Mesenchymal stem cell (in vitro differentiated cells and primary cell): ENCODE results near the gene SGCA.

Source experiments
- DNase-seq: peaks from one replicate; pipeline ENCODE4 v3.0.0-alpha.2; 2013
- H2AFZ ChIP-seq: one replicate; pipeline ENCODE4 v1.6.1; 2013; ENCODE audit warnings: low read depth, mild to moderate bottlenecking, control low read depth, inconsistent platforms, low read length, moderate library complexity
- H2AK5ac ChIP-seq: 2 replicates; pipeline ENCODE4 v1.6.1; 2013; ENCODE audit warnings: low read length, moderate library complexity, mild to moderate bottlenecking, inconsistent platforms; ENCODE audit not compliant: severe bottlenecking
- H2BK120ac ChIP-seq: one replicate; pipeline ENCODE4 v1.6.1; 2013; ENCODE audit warnings: low read depth, mild to moderate bottlenecking, inconsistent platforms, low read length, moderate library complexity
- H2BK12ac ChIP-seq, 2 experiments: one replicate each; pipeline ENCODE4 v1.6.1; 2013; ENCODE audit warnings: inconsistent platforms in 2 of 2, low read length in 2 of 2, mild to moderate bottlenecking in 2 of 2, moderate library complexity in 2 of 2, control low read depth in 1 of 2
- H2BK15ac ChIP-seq: one replicate; pipeline ENCODE4 v1.6.1; 2013; ENCODE audit warnings: mild to moderate bottlenecking, low read depth, inconsistent platforms; ENCODE audit not compliant: poor library complexity, severe bottlenecking
- H2BK5ac ChIP-seq: 2 replicates; pipeline ENCODE4 v1.6.1; 2013; ENCODE audit warnings: low read depth, mild to moderate bottlenecking, low read length, control low read depth, inconsistent platforms; ENCODE audit not compliant: poor library complexity, severe bottlenecking
- H3K14ac ChIP-seq, 2 experiments: one replicate each; pipeline ENCODE4 v1.6.1; 2013; ENCODE audit warnings: inconsistent platforms in 2 of 2, low read length in 2 of 2, control low read depth in 1 of 2, mild to moderate bottlenecking in 1 of 2, moderate library complexity in 1 of 2
- H3K18ac ChIP-seq, 2 experiments: one replicate each; pipeline ENCODE4 v1.6.1; 2013; ENCODE audit warnings: inconsistent platforms in 2 of 2, low read length in 2 of 2, control low read depth in 1 of 2, low read depth in 1 of 2, mild to moderate bottlenecking in 1 of 2
- H3K23ac ChIP-seq, 2 experiments: one replicate each; pipeline ENCODE4 v1.6.1; 2013; ENCODE audit warnings: inconsistent platforms in 2 of 2, low read length in 2 of 2, mild to moderate bottlenecking in 2 of 2, moderate library complexity in 2 of 2, control low read depth in 1 of 2
- H3K27ac ChIP-seq: 2 replicates; pipeline ENCODE4 v1.5.1; 2013; ENCODE audit warnings: mild to moderate bottlenecking, moderate library complexity, low read length, control low read depth, inconsistent platforms; ENCODE audit not compliant: poor library complexity, severe bottlenecking
- H3K27me3 ChIP-seq, 2 experiments: 2 replicates each; pipeline versions ENCODE4 v1.6.1 to v1.7.0; 2013; ENCODE audit warnings: low read length in 2 of 2, mild to moderate bottlenecking in 2 of 2, moderate library complexity in 2 of 2, control low read depth in 1 of 2, inconsistent platforms in 1 of 2; ENCODE audit not compliant: control insufficient read depth in 1 of 2, insufficient read depth in 1 of 2
- H3K36me3 ChIP-seq, 2 experiments: 2 replicates each; pipeline versions ENCODE4 v1.6.1 to v1.7.0; 2013; ENCODE audit warnings: low read length in 2 of 2, control low read depth in 1 of 2, inconsistent platforms in 1 of 2, low read depth in 1 of 2, mild to moderate bottlenecking in 1 of 2; ENCODE audit not compliant: insufficient read depth in 2 of 2, control insufficient read depth in 1 of 2
- H3K4ac ChIP-seq, 2 experiments: one replicate each; pipeline ENCODE4 v1.6.1; 2013; ENCODE audit warnings: inconsistent platforms in 2 of 2, low read length in 2 of 2, mild to moderate bottlenecking in 2 of 2, moderate library complexity in 2 of 2, control low read depth in 1 of 2, low read depth in 1 of 2
- H3K4me1 ChIP-seq: 2 replicates; pipeline ENCODE4 v1.6.1; 2013; ENCODE audit warnings: low read depth, low read length, control low read depth; ENCODE audit not compliant: control insufficient read depth, insufficient read depth
- H3K4me2 ChIP-seq: 2 replicates; pipeline ENCODE4 v1.6.1; 2013; ENCODE audit warnings: low read length, mild to moderate bottlenecking, inconsistent platforms; ENCODE audit not compliant: poor library complexity, severe bottlenecking
- H3K4me3 ChIP-seq, 2 experiments: 2 replicates each; pipeline versions ENCODE4 v1.5.1 to v1.7.0; 2013; ENCODE audit warnings: low read length in 2 of 2, mild to moderate bottlenecking in 2 of 2, control low read depth in 1 of 2, low read depth in 1 of 2; ENCODE audit not compliant: insufficient read depth in 1 of 2
- H3K79me1 ChIP-seq: replicated peaks from 2 replicates; pipeline ENCODE4 v1.6.1; 2013; ENCODE audit warnings: mild to moderate bottlenecking, control low read depth, low read length, inconsistent platforms; ENCODE audit not compliant: poor library complexity, severe bottlenecking
- H3K9ac ChIP-seq: 2 replicates; pipeline ENCODE4 v1.7.0; 2013; ENCODE audit warnings: mild to moderate bottlenecking, low read length, moderate library complexity
- H3K9me3 ChIP-seq: 2 replicates; pipeline ENCODE4 v1.7.0; 2013; ENCODE audit warnings: mild to moderate bottlenecking, low read length; ENCODE audit not compliant: control insufficient read depth
- H4K8ac ChIP-seq: one replicate; pipeline ENCODE4 v1.6.1; 2013; ENCODE audit warnings: inconsistent platforms, mild to moderate bottlenecking, low read length, moderate library complexity
- H4K91ac ChIP-seq: one replicate; pipeline ENCODE4 v1.6.1; 2013; ENCODE audit warnings: mild to moderate bottlenecking, low read length, inconsistent platforms
- WGBS: methylation state at CpG from one replicate; pipeline ENCODE4 v1.1.7; 2013; ENCODE audit warnings: mixed read lengths; 5-methylcytosine and 5-hydroxymethylcytosine counted together

Gene SGCA

DNA sequence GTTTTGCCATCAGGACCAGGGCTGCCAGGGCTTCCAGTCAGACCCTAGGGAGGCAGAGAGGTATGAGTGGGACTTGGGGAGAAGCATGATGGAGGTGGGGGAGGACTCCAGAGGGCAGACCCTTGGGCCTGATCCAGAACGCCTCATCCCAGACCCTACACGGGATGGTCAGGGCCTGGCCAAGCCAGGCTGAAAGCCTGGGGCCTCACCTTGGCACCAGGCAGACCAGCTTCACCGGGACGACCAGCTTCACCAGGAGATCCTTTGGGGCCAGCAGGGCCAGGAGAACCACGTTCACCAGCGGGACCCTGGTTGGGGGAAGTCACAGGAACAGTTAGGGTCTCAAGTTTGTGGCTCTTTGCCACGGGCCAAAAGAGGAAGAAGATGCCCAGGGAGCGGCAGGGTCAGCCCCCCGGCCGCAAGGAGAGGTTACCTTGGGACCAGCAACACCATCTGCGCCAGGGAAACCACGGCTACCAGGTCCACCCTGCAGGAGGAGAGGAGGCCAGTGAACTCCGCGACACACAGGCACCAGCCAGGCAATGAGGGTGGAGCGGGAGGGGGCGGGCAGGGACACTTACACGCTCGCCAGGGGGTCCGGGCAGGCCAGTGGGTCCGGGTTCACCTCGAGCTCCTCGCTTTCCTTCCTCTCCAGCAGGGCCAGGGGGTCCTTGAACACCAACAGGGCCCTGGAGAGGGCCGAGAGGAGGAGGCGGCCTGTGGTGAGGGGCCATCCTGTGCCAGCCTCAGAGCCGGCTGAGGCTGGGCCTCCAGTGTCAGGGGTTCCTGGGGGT lies 28.5 kb downstream of the SGCA start:
- WGBS = 93% methylated on average over 25 of the region's 25 CpGs

DNA sequence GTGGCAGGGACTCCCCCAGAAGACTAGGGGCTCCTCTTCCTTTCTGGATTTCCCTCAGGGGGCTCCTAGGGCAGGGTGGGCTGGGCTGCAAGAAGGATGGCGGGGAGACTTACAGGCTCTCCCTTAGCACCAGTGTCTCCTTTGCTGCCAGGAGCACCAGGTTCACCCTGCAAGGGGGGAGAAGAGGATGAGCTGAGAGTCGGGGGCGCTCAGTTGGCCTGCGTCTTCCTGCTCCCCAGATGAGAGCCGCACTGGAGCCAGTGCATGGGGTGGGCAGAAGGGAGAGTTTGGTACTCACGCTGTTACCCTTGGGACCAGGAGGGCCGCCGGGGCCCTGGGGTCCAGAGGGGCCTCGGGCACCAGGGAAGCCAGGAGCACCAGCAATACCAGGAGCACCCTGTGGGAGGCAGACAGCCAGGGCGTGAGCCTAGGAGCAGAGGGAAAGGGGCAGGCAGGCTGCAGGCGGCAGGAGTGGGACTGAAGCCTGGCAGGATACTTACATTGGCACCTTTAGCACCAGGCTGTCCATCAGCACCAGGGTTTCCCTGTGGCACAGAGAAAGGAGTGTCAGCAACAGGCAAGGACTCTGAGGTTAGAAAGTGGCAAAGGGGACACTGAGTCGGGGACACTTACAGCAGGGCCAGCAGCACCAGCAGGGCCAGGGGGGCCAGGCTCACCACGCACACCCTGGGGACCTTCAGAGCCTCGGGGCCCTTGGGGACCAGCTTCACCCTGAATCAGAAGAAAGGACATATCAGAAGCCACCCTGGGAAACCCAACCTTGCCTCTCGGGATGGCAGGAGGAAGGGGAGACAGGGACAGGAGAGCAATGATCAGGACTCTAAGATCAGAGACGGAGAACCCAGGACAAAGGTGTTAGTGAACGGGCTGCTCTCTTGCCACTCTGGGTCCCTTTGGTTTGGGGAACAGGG lies 29.4 kb downstream of the SGCA start:
- H3K9me3 ChIP-seq = no peaks in the 10 kb centered on the region
- H2AFZ ChIP-seq = no peak overlapping the region
- peak overlapping the region; percentile 82 for H3K27ac ChIP-seq
- no peak overlapping the region for H4K8ac ChIP-seq
- peaks cover 61% of the 10 kb centered on the region for H3K4me1 ChIP-seq
- peak overlapping the region in 1 of 2 experiments; percentile 100 for H3K4me3 ChIP-seq
- H3K36me3 ChIP-seq = peaks cover 90 to 92% of the 10 kb centered on the region in 2 experiments
- WGBS = 96% methylated on average over 17 of the region's 17 CpGs
- no peak overlapping the region for H2AK5ac ChIP-seq
- no peak overlapping the region for H3K23ac ChIP-seq
- H2BK12ac ChIP-seq = peak overlapping the region in 1 of 2 experiments; percentile 59
- peak overlapping the region in 1 of 2 experiments; percentile 93 for H3K18ac ChIP-seq
- peak overlapping the region; percentile 100 for H3K9ac ChIP-seq
- no peak overlapping the region for H2BK15ac ChIP-seq
- H2BK5ac ChIP-seq = no peak overlapping the region
- H3K27me3 ChIP-seq = no peaks in the 10 kb centered on the region
- peak; percentile 45 for DNase-seq
- no peaks in the 10 kb centered on the region for H3K79me1 ChIP-seq
- no peak overlapping the region for H2BK120ac ChIP-seq
- peak overlapping the region; percentile 19 for H4K91ac ChIP-seq
- peak overlapping the region in 1 of 2 experiments; percentile 76 for H3K14ac ChIP-seq
- H3K4ac ChIP-seq = no peak overlapping the region
- no peak overlapping the region for H3K4me2 ChIP-seq

More for the DNA sequence above, 28.5 kb downstream of the SGCA start:
- H3K4me3 ChIP-seq = peak overlapping the region in 1 of 2 experiments; percentile 34
- peak overlapping the region; percentile 29 for H4K91ac ChIP-seq
- H3K14ac ChIP-seq = peak overlapping the region in 1 of 2 experiments; percentile 13
- no peak overlapping the region for H2BK120ac ChIP-seq
- no peak for DNase-seq
- H3K4ac ChIP-seq = peak overlapping the region in 1 of 2 experiments; percentile 54
- no peaks in the 10 kb centered on the region for H3K9me3 ChIP-seq
- H4K8ac ChIP-seq = peak overlapping the region; percentile 47
- H3K18ac ChIP-seq = peak overlapping the region; percentile 14 to 84
- peaks cover 94 to 96% of the 10 kb centered on the region in 2 experiments for H3K36me3 ChIP-seq
- H2BK12ac ChIP-seq = peak overlapping the region in 1 of 2 experiments; percentile 37
- H3K9ac ChIP-seq = peak overlapping the region; percentile 100
- no peak overlapping the region for H2AFZ ChIP-seq
- peaks cover 70% of the 10 kb centered on the region for H3K4me1 ChIP-seq
- H3K4me2 ChIP-seq = no peak overlapping the region
- no peaks in the 10 kb centered on the region for H3K27me3 ChIP-seq
- H3K79me1 ChIP-seq = no peaks in the 10 kb centered on the region
- H2BK15ac ChIP-seq = no peak overlapping the region
- H2AK5ac ChIP-seq = no peak overlapping the region
- H2BK5ac ChIP-seq = no peak overlapping the region
- H3K27ac ChIP-seq = peak overlapping the region; percentile 82
- no peak overlapping the region for H3K23ac ChIP-seq

DNA sequence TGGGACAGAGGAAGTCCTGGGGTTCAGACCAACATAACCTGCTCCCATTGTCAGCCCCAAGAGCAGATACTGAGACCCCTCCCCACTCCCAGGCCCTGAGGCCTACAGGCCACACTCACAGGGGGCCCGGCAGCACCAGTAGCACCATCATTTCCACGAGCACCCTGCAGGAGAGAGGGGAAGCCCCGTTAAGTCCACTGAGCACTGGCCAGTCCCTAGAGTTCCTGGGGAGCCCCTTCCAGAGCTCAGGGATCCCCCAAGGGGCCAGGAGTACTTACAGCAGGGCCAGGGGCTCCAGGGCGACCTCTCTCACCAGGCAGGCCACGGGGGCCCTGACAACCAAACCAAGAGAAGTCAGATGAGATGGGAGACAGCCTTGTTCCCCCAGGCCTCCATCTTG lies 30.2 kb downstream of the SGCA start:
- H2BK5ac ChIP-seq = no peak overlapping the region
- H2BK120ac ChIP-seq = no peak overlapping the region
- DNase-seq = no peak

More for the DNA sequence above, 30.2 kb downstream of the SGCA start:
- peak overlapping the region; percentile 21 for H2AK5ac ChIP-seq
- no peak overlapping the region for H4K8ac ChIP-seq
- peaks cover 82 to 84% of the 10 kb centered on the region in 2 experiments for H3K36me3 ChIP-seq
- H3K9ac ChIP-seq = peak overlapping the region; percentile 100
- peak overlapping the region; percentile 65 to 93 for H3K18ac ChIP-seq
- no peak overlapping the region for H3K4me2 ChIP-seq
- 88% methylated on average over 5 of the region's 5 CpGs for WGBS
- no peak overlapping the region for H3K23ac ChIP-seq
- peak overlapping the region; percentile 82 for H3K27ac ChIP-seq
- H3K9me3 ChIP-seq = no peaks in the 10 kb centered on the region
- peak overlapping the region in 1 of 2 experiments; percentile 2 for H3K14ac ChIP-seq
- peak overlapping the region in 1 of 2 experiments; percentile 100 for H3K4me3 ChIP-seq
- peak overlapping the region; percentile 37 for H4K91ac ChIP-seq
- H2BK12ac ChIP-seq = no peak overlapping the region
- no peak overlapping the region for H2BK15ac ChIP-seq
- no peak overlapping the region for H2AFZ ChIP-seq
- H3K79me1 ChIP-seq = no peaks in the 10 kb centered on the region
- H3K4ac ChIP-seq = peak overlapping the region in 1 of 2 experiments; percentile 42
- no peaks in the 10 kb centered on the region for H3K27me3 ChIP-seq
- peaks cover 54% of the 10 kb centered on the region for H3K4me1 ChIP-seq
